ELR (cell line): Measurements from ENCODE around the gene GAB2.
A peak's percentile ranks its signal among the peaks of the same experiment; 100 is the strongest.
"Not testable (repeated sequence)": the region's sequence is repeated elsewhere in the genome, so short reads cannot be mapped to it uniquely, and the experiment has no call there.

ENCODE experiments used
- DNase-seq: peaks from one replicate; pipeline ENCODE4 v3.0.0-alpha.2; 2015; ENCODE audit warnings: low read depth

The GAB2 gene

DNA sequence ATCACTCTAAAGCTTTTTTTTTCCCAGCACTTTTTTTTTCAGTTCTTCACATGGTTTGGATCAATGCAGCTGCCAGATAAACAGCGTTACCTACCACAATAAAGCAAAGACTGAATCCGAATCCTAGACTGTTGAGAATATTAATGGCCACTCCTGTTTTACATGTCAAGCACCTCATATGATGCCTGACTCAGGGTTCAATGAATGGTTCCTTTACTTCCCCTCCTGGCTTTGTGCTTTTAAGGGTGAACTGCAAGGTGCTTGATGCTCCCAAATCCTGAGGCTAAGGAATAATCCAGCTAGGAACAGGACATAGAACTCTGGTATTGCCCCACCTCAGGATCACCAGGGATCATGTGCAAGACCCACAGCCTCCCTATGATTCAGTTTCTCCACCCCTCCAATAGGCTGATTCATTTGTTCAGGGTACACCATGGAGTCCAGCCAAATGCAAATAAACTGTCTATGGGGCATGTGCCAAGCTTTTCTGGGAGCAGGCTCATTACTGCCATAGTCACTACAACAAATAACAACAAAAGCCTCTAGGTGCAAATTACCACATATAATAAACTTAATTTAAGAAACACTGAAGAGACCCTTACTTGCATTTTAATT is 104.3 kb downstream of the GAB2 start:
- DNase-seq: peak; percentile 54

- DNase-seq: no peak
Observed at GRCh38 chr11:78312712-78313111, 104.9 kb downstream of the GAB2 start.

- DNase-seq: no peak
Observed at GRCh38 chr11:78311702-78312371, 105.8 kb downstream of the GAB2 start.

GRCh38 chr11:78310500-78310909 is 107.1 kb downstream of the GAB2 start:
- no peak for DNase-seq

DNA sequence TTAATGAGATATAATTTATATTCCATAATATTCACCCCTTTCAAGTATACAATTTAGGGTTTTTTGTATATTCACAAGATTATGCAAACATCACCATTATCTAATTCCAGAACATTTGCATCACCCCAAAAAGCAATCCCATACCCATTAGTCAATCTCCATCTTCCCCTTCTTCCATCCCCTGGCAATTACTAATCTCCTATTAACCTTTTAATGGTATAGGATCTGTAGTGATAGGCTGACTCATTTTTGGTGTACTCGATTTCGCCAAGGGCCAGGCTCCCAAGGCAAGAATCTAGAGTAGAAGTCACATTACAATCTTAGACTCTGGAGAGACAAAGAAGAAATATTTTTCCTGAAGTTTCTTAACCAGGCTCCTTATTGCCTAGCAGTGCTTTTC is 113.4 kb downstream of the GAB2 start:
- no peak for DNase-seq

DNA sequence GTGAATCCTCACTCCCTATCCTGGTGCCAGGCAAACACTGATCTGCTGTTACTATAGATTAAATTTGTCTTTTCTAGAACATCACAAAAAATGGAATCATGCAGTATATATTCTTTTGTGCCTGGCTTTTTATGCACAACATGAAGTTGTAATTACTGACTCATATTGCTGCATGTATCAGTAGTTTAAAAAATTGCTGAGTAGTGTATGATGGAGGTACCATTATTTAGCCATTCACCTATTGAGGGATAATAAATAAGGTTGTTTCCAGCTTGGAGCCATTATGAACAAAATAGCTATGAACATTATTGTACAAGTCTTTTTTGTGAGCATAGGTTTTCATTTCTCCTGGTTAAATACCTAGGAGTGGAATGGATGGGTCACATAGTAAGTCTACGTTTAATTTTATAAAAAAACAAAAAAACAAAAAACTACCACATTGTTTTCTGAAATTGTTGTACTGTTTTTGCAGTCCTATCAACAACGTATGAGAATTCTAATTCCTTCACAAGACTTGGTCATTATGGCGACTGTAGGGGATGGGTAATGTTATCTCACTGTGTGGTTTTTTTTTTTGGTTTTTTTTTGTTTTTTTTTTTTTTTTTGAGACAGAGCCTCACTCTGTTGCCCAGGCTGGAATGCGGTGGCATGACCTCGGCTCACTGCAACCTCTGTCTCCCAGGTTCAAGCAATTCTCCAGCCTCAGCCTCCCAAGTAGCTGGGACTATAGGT is 117.3 kb downstream of the GAB2 start:
- no peak for DNase-seq

DNA sequence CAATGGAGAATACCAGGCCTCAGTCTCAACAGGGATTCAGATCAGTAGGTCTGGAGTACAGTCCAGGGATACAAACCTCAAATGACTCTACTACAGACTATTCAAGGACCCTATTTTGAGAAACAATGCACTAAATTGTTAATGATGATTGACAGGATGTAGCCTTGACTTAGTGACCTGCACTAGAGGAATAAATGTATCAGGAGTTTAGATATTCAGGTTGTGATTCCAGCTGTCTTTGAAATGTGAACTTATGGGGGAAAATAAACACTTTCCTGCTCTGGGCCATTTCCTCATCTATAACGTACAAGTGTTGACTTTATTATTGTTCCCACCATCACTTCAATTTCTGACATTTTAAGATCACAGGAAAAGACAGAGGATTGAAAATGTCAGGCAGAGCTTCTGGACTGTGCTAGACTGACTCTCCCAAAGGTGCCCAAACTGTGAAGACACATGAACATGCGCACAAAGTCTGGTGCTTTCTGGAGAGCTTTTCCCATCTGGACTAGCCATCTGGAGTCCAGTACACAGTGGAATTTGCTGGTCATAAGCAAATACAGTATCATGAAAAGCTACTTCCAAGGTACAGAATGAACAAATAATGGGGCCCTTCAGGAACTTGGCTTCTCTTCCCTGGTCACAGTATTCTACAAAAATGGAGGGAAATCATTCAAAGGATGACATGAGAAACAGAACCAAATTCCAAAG is 118.5 kb downstream of the GAB2 start:
- DNase-seq: no peak

DNA sequence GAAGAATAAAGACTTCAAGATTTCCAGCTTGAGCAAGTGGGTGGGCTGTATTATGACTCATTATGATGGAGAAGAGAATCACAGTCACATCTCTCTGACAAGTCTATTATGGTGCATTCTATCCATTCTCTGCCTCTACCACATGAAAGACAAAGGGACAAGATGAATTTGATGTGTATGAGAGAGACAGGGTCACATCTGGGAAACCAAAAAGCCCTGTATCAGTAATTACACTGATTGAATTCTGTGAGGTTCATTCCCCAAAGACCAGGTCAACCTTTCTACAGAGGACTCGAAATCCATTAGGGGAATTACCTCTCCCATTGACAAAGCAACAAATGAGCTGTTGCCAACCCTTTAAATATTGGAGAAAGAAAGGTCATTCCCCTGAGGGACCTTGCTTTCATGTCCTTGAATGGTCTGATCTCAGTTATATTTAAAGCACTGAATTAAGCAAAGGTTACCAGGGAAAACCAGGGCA is 119.3 kb downstream of the GAB2 start:
- no peak for DNase-seq

GRCh38 chr11:78295991-78296930 is 121.4 kb downstream of the GAB2 start:
- no peak for DNase-seq

GRCh38 chr11:78295347-78295746 is 122.3 kb downstream of the GAB2 start:
- no peak for DNase-seq

DNA sequence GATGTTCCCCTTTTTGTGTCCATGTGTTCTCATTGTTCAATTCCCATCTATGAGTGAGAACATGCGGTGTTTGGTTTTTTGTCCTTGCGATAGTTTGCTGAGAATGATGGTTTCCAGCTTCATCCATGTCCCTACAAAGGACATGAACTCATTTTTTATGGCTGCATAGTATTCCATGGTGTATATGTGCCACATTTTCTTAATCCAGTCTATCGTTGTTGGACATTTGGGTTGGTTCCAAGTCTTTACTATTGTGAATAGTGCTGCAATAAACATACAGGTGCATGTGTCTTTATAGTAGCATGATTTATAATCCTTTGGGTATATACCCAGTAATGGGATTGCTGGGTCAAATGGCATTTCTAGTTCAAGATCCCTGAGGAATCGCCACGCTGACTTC is 123.5 kb downstream of the GAB2 start:
- not testable (repeated sequence) for DNase-seq

DNA sequence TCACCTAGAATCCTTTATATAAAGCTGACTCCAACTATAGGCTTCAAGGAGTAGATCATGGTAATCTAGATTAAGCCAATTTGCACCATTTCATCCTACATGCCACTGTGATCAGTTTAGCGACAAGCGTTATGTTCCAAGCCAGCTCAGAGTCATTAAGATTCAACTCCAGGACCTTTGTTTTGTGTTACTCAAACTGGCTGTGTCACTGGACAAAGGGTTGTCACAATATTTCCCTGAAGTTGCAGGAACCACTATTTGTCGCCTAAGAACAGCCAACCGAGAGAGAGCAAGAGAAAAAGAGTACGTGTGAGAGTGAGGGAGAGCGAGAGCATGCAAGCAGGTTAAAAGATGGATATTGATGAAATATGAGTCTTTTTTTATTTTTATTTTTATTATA is 124.1 kb downstream of the GAB2 start:
- no peak for DNase-seq

GRCh38 chr11:78292109-78292803 is 125.4 kb downstream of the GAB2 start:
- no peak for DNase-seq

- DNase-seq: no peak
Observed at GRCh38 chr11:78291503-78292108, 126.0 kb downstream of the GAB2 start.

DNA sequence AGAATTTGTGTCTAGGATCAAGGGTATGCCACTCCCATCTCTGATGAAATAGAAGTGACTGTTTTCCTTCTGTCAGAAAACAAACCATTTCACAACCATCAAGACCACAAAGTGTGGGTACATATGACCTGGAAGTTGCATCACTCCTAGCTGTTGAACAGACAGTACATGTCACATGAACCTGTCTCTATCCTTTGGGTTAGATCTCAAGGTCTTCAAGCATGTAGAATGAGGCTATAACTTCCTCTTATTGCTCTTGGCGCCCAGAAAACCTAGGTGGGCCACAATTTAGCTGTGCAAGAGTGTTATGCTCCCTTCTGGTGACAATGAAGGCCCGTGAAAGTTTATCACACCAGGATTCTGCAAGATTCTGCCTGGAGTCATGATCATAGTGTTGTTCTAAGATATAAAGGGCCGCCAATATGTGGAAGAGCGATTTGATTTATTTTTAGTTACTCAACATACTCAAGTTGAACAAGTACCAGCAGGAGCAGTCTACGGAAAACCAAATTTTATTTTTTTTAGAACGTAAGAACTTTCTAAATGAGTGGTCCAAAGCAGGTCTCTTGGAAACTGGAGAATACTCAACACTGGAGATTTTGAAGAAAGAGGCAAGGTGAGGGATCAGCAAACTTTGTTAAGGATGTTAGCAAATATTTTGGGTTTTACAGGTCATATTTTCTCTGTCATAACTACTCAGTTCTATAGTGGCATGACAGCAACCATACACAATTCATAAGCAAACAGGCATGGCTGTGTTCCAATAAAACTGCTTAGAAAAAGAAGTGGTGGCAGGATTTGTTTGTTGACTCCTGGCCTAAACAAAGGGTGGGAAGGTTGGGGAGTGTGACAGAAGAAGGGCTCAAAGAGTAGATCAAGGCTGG is 127.1 kb downstream of the GAB2 start:
- peak; percentile 32 for DNase-seq

DNA sequence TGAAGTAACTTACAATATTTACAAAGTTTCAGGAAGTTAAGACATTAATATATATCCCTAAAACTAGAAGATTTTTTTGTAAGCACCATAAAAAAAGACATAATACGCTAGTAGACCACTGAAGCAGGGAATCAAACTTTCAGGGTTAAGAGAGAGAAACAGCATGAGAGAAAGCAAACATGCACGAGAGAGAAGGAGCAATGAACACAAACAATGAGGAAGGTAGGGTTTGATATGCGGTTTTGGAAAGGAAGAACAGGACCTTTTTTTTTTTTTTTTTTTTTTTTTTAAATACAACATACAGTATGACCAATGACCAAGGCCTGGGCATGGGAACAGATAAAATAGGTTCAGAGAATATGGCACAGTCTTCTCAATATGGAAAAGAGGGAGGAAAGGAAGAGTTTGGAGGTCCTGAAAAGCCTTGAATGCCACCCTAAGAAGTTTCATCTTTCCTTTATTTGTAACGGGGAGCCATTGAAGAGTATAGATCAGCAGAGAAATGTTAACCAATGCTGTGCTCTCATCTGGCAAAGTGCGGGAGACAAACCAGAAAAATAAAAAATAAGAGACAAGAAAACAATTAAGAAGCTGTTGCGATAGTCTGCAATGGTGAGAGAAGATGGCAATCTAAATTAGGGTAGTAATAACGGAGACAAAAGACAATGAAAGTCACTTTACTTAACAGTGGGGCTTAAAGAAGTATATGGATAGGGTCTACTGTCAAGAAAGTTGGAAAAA is 127.9 kb downstream of the GAB2 start:
- no peak for DNase-seq

DNA sequence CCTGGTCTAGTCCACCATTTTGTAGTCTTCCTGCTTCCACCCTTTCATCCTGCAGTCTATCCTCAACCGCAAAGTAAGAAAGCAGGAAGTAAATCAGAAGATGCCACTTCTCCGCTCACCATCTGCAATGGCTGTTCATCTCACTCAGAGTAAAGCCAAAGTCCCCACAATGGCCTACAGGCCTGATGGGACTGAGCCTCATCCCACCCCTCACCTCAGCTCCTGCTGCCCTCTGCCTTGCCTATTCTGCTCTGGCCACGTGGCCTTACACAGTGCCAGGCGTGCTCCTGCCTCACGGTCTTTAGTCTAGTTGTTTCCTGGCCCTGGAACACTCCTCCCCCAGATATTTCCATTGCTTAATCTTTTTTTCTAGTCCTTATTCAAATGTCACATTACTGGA is 133.4 kb downstream of the GAB2 start:
- DNase-seq: no peak

- no peak for DNase-seq
Observed at GRCh38 chr11:78282821-78283220, 134.8 kb downstream of the GAB2 start.

DNA sequence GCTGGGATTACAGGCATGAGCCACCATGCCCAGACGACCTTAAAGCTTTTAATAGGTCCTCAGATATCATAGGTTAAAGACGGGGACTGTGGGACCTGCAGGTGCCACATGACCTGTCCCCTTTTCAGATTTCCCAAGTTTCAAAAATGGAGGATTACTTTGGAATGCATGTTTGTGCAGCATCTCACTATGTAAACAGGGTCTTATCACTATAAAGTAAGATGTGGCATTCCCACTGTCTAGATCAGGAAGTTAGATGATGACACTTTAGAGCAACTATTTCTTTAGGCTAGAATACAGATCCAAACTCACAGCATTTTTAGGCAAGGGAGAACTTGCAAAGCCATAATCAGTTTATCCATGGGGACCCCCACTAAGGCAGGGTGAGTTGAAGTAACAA is 136.1 kb downstream of the GAB2 start:
- DNase-seq: no peak
